Liver (tissue), 9 donors: ENCODE results near the gene PLA2R1. TPM values are rescaled to one million over a fixed set of nuclear protein-coding genes. Genes with fewer than 3 reads are reported as not detected.
A peak's percentile ranks its signal among the peaks of the same experiment; 100 is the strongest.

Experiments used
- DNase-seq: peaks from one replicate; pipeline ENCODE4 v3.0.0-alpha.2; 2017; ENCODE audit warnings: low spot score
- H3K27ac ChIP-seq, 2 donors: one replicate each; pipeline ENCODE4 v1.7.0; 2013; ENCODE audit warnings: inconsistent platforms in 2 of 2, low read length in 2 of 2, control low read depth in 1 of 2, low read depth in 1 of 2, mild to moderate bottlenecking in 1 of 2
- H3K27me3 ChIP-seq, 4 donors: one replicate each; pipeline versions ENCODE4 v1.6.1 to v1.7.0; 2013; ENCODE audit warnings: low read length in 3 of 4, inconsistent platforms in 1 of 4, mild to moderate bottlenecking in 1 of 4, moderate library complexity in 1 of 4; ENCODE audit not compliant: control insufficient read depth in 4 of 4, insufficient read depth in 4 of 4
- H3K36me3 ChIP-seq, 4 donors: one replicate each; pipeline versions ENCODE4 v1.6.1 to v1.7.0; 2013; ENCODE audit warnings: low read length in 3 of 4, mild to moderate bottlenecking in 3 of 4, low read depth in 1 of 4, moderate library complexity in 1 of 4; ENCODE audit not compliant: control insufficient read depth in 4 of 4, insufficient read depth in 3 of 4
- H3K4me1 ChIP-seq, 4 donors: one replicate each; pipeline versions ENCODE4 v1.6.1 to v1.7.0; 2013; ENCODE audit warnings: low read length in 3 of 4, mild to moderate bottlenecking in 3 of 4, moderate library complexity in 1 of 4; ENCODE audit not compliant: control insufficient read depth in 4 of 4, insufficient read depth in 4 of 4
- H3K4me3 ChIP-seq, 3 donors: one replicate each; pipeline versions ENCODE4 v1.6.1 to v1.7.0; 2013; ENCODE audit warnings: low read length in 3 of 3, control low read depth in 1 of 3, low read depth in 1 of 3, mild to moderate bottlenecking in 1 of 3
- H3K9ac ChIP-seq, 2 donors: one replicate each; pipeline ENCODE4 v1.7.0; 2013; ENCODE audit warnings: low read length in 2 of 2, mild to moderate bottlenecking in 2 of 2, moderate library complexity in 2 of 2, control low read depth in 1 of 2, low read depth in 1 of 2
- H3K9me3 ChIP-seq, 4 donors: one replicate each; pipeline versions ENCODE4 v1.6.1 to v1.7.0; 2013; ENCODE audit warnings: low read length in 3 of 4; ENCODE audit not compliant: control insufficient read depth in 4 of 4
- CTCF ChIP-seq: fragments of 150-350 bp; IDR thresholded peaks from 2 replicates; pipeline ENCODE4 v1.5.1; 2017; ENCODE audit warnings: improper control_type of control experiment, low read depth, low read length; ENCODE audit not compliant: missing input control
- FOXA1 ChIP-seq: IDR thresholded peaks from 2 replicates; pipeline ENCODE4 v1.6.1; 2016; ENCODE audit warnings: antibody characterized with exemption
- FOXA2 ChIP-seq: IDR thresholded peaks from 2 replicates; pipeline ENCODE4 v1.6.1; 2016; ENCODE audit warnings: antibody characterized with exemption
- GABPA ChIP-seq, 2 donors: IDR thresholded peaks in 1 of 2; conservative IDR thresholded peaks in 1 of 2; 2 replicates each; pipeline ENCODE4 v1.6.1; 2016; ENCODE audit warnings: antibody characterized with exemption in 2 of 2, mild to moderate bottlenecking in 1 of 2, moderate library complexity in 1 of 2
- HNF4A ChIP-seq, 2 donors: conservative IDR thresholded peaks; 2 replicates each; pipeline ENCODE4 v1.6.1; 2016; ENCODE audit warnings: antibody characterized with exemption in 2 of 2, mild to moderate bottlenecking in 2 of 2
- HNF4G ChIP-seq: IDR thresholded peaks from 2 replicates; pipeline ENCODE4 v1.6.1; 2016; ENCODE audit warnings: antibody characterized with exemption
- JUND ChIP-seq, 2 donors: IDR thresholded peaks; 2 replicates each; pipeline ENCODE4 v1.6.1; 2016; ENCODE audit warnings: antibody characterized with exemption in 2 of 2
- RAD21 ChIP-seq, 2 donors: IDR thresholded peaks; 2 replicates each; pipeline ENCODE4 v1.6.1; 2016; ENCODE audit warnings: antibody characterized with exemption in 2 of 2, mild to moderate bottlenecking in 2 of 2
- REST ChIP-seq: IDR thresholded peaks from 2 replicates; pipeline ENCODE4 v1.6.1; 2016; ENCODE audit warnings: antibody characterized with exemption, mild to moderate bottlenecking
- RXRA ChIP-seq, 2 donors: IDR thresholded peaks; 2 replicates each; pipeline ENCODE4 v1.6.1; 2017 to 2018; ENCODE audit warnings: antibody characterized with exemption in 2 of 2, mild to moderate bottlenecking in 1 of 2
- SP1 ChIP-seq: IDR thresholded peaks from 2 replicates; pipeline ENCODE4 v1.6.1; 2018; ENCODE audit warnings: antibody characterized with exemption, mild to moderate bottlenecking
- WGBS: extraction: QIAGEN DNeasy Blood & Tissue Kit; methylation state at CpG from one replicate; pipeline ENCODE4 v1.1.7; 2013; 5-methylcytosine and 5-hydroxymethylcytosine counted together
- polyA plus RNA-seq, 2 donors: library from polyadenylated mRNA; stranded (reverse) in 1 of 2; unstranded in 1 of 2; fragments of 200-250 nt in 1 of 2; fragments of >200 nt in 1 of 2; fragmentation: Nextera tagmentation in 1 of 2; extraction: Ambion mirVana in 1 of 2; gene quantifications; one replicate each; pipeline versions ENCODE4 v1.2.1 to v1.2.3, GENCODE V29; 2013 to 2015
- total RNA-seq, 2 donors: library from RNA; depleted of rRNA; stranded (reverse); fragments of >200 nt; gene quantifications; one replicate each; pipeline ENCODE4 v1.2.3, GENCODE V29; 2014
- TF ChIP-seq, protein P1 (sequence below): IDR thresholded peaks from 2 replicates; pipeline ENCODE4 v1.6.1; 2016; ENCODE audit warnings: antibody characterized with exemption
- TF ChIP-seq, protein P2 (sequence below): IDR thresholded peaks from 2 replicates; pipeline ENCODE4 v1.6.1; 2016; ENCODE audit warnings: antibody characterized with exemption
- donor health status: healthy.
- donor health status: healthy.
- donor health status: healthy.
- donor health status: healthy.
- donor health status: healthy.

The PLA2R1 gene
- total and polyA plus RNA-seq, 4 donors, result 0.61 to 2.3 (median 0.66) TPM

DNA sequence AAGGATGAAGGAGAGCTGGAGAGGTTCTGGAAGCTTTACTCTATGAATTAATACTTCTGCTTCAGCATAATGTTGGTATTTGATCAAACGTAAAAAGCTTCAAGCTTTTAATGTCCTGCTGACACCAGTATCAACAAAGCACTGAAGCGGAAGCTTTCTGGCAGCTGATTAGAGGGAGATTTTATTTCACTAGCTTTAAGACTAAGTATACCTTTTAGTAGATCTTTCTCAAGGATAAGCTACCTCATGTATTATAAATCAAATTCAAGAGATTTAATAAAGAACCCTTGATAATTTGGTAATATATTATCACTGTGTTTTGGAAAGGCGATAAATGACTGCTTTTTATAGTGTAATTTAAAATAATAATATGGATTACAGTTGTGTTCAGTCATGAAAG is 136.4 kb downstream of the PLA2R1 start (continued):
- TF ChIP-seq, protein P1, sequence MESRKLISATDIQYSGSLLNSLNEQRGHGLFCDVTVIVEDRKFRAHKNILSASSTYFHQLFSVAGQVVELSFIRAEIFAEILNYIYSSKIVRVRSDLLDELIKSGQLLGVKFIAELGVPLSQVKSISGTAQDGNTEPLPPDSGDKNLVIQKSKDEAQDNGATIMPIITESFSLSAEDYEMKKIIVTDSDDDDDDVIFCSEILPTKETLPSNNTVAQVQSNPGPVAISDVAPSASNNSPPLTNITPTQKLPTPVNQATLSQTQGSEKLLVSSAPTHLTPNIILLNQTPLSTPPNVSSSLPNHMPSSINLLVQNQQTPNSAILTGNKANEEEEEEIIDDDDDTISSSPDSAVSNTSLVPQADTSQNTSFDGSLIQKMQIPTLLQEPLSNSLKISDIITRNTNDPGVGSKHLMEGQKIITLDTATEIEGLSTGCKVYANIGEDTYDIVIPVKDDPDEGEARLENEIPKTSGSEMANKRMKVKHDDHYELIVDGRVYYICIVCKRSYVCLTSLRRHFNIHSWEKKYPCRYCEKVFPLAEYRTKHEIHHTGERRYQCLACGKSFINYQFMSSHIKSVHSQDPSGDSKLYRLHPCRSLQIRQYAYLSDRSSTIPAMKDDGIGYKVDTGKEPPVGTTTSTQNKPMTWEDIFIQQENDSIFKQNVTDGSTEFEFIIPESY, result no peak
- no peak for TF ChIP-seq SP1
- TF ChIP-seq, protein P2, sequence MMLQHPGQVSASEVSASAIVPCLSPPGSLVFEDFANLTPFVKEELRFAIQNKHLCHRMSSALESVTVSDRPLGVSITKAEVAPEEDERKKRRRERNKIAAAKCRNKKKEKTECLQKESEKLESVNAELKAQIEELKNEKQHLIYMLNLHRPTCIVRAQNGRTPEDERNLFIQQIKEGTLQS, result no peak

GRCh38 chr2:159922563-159922962 is 139.9 kb downstream of the PLA2R1 start:
- no peak overlapping the region for H3K27ac ChIP-seq
- TF ChIP-seq HNF4A (conservative IDR thresholded peaks at IDR 0.05) (no peak), RXRA (IDR thresholded peaks at IDR 0.05) (no peak), REST (no peak)
- H3K36me3 ChIP-seq, result no peaks in the 10 kb centered on the region
- no peaks in the 10 kb centered on the region for H3K4me1 ChIP-seq
- H3K27me3 ChIP-seq, result no peaks in the 10 kb centered on the region
- WGBS, result 82% methylated on average over 2 of the region's 2 CpGs
- no peak overlapping the region for H3K9ac ChIP-seq
- H3K4me3 ChIP-seq, result no peak overlapping the region
- DNase-seq, result no peak
- H3K9me3 ChIP-seq, result no peaks in the 10 kb centered on the region

GRCh38 chr2:159921752-159922404 is 140.5 kb downstream of the PLA2R1 start:
- Histone ChIP-seq H3K36me3 (no peaks in the 10 kb centered on the region), H3K4me3 (no peak overlapping the region), H3K9me3 (no peaks in the 10 kb centered on the region), H3K9ac (no peak overlapping the region), H3K27me3 (no peaks in the 10 kb centered on the region), H3K4me1 (no peaks in the 10 kb centered on the region), H3K27ac (no peak overlapping the region)
- TF ChIP-seq CTCF (peak; percentile 55), RAD21 (IDR thresholded peaks at IDR 0.05) (peak; percentile 65 to 81), GABPA (IDR thresholded peaks at IDR 0.05 in 1 of 2, conservative IDR thresholded peaks at IDR 0.05 in 1 of 2) (no peak), SP1 (no peak), REST (no peak), FOXA2 (no peak), FOXA1 (no peak), JUND (IDR thresholded peaks at IDR 0.05) (no peak), RXRA (IDR thresholded peaks at IDR 0.05) (no peak), HNF4G (no peak)
- TF ChIP-seq, protein P1, result no peak
- TF ChIP-seq, protein P2, result no peak
- DNase-seq, result peak; percentile 78
- 20% methylated on average over 17 of the region's 17 CpGs for WGBS
